HG03060 (cell line): ENCODE measurements around the gene HSPD1.

Experiments
- ATAC-seq: cut with Tn5 transposase; IDR thresholded peaks from one replicate; pipeline ENCODE4 v1.9.1; 2021; ENCODE audit warnings: low read depth, moderate number of reproducible peaks; ENCODE audit not compliant: unreplicated experiment

The HSPD1 gene

GRCh38 chr2:197499594-197500502 is at the start of gene HSPD1, which contains the start of gene HSPE1:
HSPD1 (minus strand) TSS chr2:197499840; CDS start chr2:197498848, 992 bp downstream.
HSPE1 (plus strand) TSS chr2:197500379; CDS start chr2:197500437, 58 bp downstream.
- peak; percentile 87 for ATAC-seq

- no peak for ATAC-seq
Measured at GRCh38 chr2:197548582-197548981, 48.9 kb upstream of the HSPD1 start.

- ATAC-seq = no peak
Measured at GRCh38 chr2:197547163-197547900, 47.7 kb upstream of the HSPD1 start.

DNA sequence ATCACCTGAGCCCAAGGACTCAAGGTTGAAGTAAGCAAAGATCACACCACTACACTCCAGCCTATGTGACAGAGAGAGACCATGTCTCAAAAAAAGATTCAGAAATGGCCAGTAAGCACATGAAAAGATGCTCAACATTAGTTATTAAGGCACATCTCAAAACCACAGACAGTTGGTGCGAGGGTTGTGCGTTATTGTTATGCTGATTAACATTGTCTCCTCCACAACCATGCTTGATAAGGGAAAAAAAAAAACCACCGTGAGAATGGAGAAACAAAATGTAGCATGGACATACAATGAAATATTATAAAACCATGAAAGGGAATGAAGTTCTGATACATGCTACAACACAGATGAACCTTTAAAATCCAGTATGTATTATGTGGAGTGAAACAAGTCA is 43.6 kb upstream of the HSPD1 start:
- ATAC-seq = no peak

DNA sequence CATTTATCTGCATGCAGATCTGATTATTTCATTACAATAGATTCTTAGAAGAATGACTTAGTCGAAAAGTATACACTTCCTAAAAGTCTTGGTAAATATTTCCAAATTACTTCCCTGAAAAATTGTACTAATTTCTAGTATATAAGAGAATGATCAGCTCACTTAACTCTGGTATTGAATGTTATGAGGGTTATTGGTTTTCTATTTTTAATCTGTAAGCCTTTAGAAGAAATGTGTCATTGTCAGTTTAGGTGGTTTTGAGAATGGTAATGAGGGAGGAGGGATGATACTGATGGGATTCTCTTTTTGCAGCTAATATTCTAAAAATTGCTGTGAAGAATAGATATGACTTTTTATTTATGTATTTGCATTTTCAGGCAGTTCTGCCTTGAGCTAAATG is 40.1 kb upstream of the HSPD1 start:
- ATAC-seq = no peak

GRCh38 chr2:197538412-197538811 is 38.8 kb upstream of the HSPD1 start:
- no peak for ATAC-seq

- ATAC-seq = no peak
Measured at GRCh38 chr2:197517150-197517549, 17.5 kb upstream of the HSPD1 start.

GRCh38 chr2:197516393-197516761 is 16.7 kb upstream of the HSPD1 start:
- no peak for ATAC-seq

DNA sequence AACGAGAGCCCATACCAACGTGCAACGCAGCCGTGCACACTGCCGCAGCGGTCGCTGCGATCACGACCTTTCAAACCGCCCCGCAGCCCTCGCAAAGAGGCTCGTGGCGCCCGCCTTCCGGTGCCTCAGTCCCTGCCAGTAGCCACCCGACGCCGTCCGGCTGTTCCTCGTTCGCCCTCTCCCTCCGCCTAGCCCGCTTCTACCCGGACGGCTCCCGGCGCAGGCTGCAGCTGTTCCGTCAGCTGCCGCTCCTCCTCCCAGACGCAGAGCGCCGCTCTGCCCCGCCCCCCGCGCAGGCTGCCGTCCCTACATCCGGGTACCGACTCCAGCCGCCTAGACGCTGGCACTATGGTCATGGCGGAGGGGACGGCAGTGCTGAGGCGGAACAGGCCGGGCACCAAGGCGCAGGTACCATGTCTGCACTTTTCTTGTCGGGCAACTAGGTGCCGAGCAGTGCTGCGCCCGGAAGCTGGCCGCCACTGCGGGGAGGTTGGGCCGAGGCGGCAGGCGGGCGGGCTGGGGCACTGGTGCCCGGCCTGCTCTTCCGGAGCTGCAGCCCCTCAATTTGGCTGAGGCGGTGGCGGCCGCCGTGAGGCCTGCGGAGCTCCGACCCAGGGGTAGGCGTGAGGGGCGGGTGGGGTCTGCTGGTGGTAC is 16.2 kb upstream of the HSPD1 start, which contains the start of gene MOB4:
Gene MOB4 (plus strand): TSS at position 328 of the 654 bp plus-strand sequence. CDS start 21 bp downstream, at position 349.
- peak; percentile 89 for ATAC-seq

DNA sequence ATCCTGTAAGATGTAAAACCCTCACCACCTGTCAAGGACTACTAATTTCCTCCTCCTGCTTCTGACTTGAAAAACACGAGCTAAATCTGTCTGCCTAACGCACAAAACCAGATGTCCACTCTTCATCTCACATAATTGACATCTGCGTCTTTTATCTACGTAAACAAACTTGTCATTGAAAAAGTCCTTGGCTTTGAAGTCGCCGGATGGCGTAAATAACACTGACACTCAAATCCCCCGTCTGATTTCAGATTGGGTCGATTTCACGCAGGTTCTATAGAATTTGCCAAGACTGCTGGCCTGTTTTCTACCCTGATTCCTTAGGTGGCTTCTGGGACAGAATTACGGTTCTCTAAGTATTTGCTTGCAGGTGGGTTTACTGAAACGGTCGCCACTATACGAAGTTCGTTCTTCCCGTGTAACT is 15.7 kb upstream of the HSPD1 start:
- no peak for ATAC-seq

DNA sequence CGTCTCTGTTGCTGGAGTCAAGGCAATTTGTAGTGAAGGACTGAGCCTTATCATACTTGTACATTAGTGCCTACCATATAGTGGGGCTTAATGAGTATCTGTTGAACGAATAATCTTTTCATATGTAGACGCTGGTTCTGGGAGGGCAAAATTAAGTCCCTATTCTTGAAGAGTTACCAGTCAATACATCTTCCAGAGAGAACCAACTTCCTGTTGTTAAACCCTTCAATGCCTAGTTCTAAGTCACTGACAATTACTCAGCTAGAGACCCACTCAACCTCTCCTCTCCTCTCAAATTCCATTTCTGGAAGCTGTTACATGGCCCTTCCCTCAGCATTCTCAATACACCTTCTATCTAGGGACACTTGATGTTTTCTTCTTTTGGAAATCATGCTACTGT is 15.1 kb upstream of the HSPD1 start:
- ATAC-seq = no peak

DNA sequence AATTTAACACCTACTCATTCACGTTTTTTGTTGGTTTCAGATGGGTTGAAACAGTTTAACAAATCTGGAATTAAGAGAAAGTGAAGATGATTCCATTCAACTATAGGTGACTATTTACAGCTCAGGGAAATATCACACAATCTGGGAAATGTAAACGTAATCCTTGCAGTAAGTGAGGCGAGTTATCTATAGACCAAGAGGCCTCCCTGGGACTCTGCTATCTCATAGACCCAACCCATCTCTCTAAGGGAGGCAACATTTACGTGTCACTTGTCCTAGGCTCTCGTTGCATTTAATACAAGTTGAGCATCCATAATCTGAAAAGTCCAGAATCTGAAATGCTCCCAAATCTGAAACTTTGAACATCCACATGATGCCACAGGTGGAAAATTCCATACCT is 14.3 kb upstream of the HSPD1 start:
- ATAC-seq = no peak

DNA sequence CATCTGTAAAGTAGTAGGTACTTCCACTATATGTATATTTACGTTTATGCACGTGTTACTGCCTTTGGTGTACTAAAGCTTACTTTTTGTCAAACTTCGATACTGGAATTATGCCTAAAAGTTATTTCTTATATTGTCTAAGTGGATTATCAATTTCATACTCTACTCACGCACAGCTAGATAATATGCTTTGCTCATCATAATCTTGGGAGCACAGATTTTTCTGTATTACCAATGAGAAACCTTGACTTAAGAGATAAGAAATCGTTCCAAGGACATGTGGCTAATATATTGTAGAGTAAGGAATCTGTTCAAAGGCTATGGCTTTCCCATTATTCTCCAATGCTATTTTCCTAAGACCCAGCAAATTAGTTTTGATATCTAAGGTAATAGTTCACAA is 7.0 kb upstream of the HSPD1 start:
- ATAC-seq = no peak

DNA sequence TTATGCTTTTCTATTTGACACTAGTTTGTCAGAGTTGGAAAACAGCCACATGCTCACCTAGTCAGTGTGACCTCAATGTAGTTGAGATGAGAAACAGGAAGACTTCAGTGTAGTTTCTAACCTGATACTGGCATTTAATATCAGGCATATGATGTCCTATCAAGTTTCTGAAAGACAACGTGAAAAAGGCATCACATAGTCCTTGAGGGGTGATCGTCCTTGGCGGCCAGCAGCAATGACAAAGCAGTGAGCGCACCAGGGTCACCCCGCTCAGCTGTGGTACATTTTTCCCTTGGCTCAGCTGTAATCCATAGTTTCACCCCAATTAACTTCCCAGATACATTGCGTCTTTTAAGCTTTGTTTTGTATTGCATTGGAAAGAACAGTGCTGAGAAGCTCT is 4.9 kb upstream of the HSPD1 start:
- ATAC-seq = no peak

DNA sequence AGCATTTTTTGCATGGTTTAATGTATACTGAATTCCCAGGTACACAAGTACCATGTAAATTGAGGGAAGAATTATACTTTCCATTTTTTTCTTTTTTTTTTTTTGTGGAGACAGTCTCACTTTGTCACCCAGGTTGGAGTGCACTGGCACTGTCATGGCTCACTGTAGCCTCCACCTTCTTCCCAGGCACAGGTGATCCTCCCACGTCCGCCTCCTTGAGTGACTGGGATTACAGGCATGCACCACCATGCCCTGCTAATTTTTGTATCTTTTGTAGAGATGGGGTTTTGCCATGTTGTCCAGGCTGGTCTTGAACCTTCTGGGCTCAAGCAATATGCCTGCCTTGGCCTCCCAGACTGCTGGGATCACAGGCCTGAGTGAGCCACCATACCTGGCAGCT is 4.4 kb upstream of the HSPD1 start:
- no peak for ATAC-seq

DNA sequence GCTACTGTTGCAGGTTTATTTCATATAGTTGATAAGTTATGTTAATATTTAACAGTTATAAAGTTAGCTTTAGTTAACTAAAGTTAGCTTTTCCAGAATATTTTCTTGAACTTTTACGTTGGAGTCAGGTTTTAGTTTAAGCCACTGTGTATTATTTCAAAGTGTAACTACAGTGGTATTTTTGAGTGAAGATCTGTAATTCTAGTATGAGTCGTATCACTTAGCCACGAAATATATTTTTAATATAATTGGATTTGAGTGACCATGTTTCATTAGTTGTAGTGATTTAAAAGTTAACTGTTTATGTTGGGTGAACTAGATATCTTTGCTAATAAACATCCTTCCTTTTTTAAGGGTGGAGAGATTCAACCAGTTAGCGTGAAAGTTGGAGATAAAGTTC is 3.0 kb upstream of the HSPD1 start:
- no peak for ATAC-seq

DNA sequence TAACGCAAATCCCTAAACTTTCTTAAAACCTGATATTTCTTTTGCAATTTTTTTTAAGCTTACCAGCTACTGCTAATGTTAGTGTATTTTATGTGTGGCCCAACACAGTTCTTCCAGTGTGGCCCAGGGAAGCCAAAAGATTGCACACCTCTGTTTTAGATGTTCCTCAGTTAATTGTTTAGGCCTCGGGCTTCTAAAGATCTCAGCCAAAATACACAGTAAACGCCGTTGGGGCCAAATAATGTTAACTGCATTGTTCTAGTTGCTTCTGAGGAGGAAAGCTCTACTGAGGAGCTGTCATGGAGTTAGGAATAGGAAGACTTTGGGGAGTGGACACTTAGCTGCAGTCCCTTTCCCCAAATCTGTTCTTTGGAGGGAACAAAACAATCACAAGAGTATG is 2.6 kb upstream of the HSPD1 start:
- no peak for ATAC-seq

- no peak for ATAC-seq
Measured at GRCh38 chr2:197500503-197501131, 977 bp upstream of the HSPD1 start.

DNA sequence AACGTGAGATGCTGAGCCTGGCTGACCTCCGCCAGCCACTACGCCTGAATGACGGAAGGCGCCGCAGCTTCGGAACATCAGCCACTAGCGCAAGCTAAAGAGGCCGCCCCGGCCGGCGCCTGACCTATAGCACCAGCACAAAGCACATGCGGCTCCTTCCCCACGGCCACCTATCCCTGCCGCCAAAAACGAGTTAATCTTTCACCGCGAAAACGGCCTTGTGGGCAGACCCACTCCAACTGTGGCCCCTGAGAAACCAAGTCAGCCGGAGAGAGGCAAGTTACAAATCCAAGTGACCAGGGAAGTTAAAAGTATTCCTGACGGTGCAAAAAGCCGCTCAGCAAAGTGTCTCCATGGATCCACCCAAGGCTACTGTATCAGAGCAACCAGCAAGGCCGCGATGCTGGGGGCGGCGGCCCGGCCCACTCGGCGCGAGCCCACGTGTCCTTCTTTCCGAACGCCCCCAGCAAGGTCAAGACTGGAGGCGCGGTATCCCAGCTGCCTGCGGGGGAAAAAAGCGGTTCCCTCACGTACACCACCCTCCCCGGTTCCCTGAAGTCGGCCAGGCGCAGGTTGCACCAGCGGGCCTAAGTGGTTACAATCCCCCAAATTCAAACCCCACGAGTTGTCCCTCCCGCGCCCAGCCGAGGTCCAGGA is 575 bp downstream of the HSPD1 start:
- no peak for ATAC-seq
